MCF 10A (cell line): ENCODE measurements around the gene XYLT1. TPM values are rescaled to one million over a fixed set of nuclear protein-coding genes. Genes with fewer than 3 reads are reported as not detected.

Source experiments
- BruUV-seq: library from RNA; stranded (reverse); fragments of 400-500 nt; replicated peaks from 2 replicates; lab custom pipeline; 2021; lab: Mats Ljungman, UMichigan
- CTCF ChIA-PET: fragments of 300-600 bp; sonication (Branson Sonifier 250); formaldehyde crosslinking; extraction: SDS; loops from one replicate; lab custom pipeline; 2021; ENCODE audit warnings: antibody characterized with exemption, inconsistent platforms; lab: Yijun Ruan, JAX
- POLR2A ChIA-PET: fragments of 300-600, 350-650 bp; sonication (Branson Sonifier 250); formaldehyde crosslinking; extraction: SDS; loops from one replicate; lab custom pipeline; 2020; ENCODE audit warnings: antibody characterized with exemption, inconsistent platforms; lab: Yijun Ruan, JAX
- DNase-seq: peaks from one replicate; pipeline ENCODE4 v3.0.0-alpha.2; 2018; ENCODE audit not compliant: unreplicated experiment
- H3K27ac Mint-ChIP-seq: one replicate; pipeline ENCODE4 v1.8.0; 2022; ENCODE audit warnings: mild to moderate bottlenecking, low read depth, mixed read lengths; ENCODE audit not compliant: unreplicated experiment
- H3K27me3 Mint-ChIP-seq: one replicate; pipeline ENCODE4 v1.8.0; 2022; ENCODE audit warnings: mixed read lengths; ENCODE audit not compliant: insufficient read depth, unreplicated experiment
- H3K36me3 Mint-ChIP-seq: one replicate; pipeline ENCODE4 v1.8.0; 2022; ENCODE audit warnings: mild to moderate bottlenecking, moderate library complexity, mixed read lengths; ENCODE audit not compliant: insufficient read depth, unreplicated experiment
- H3K4me1 Mint-ChIP-seq: one replicate; pipeline ENCODE4 v1.8.0; 2022; ENCODE audit warnings: mixed read lengths; ENCODE audit not compliant: insufficient read depth, unreplicated experiment
- H3K4me3 Mint-ChIP-seq: one replicate; pipeline ENCODE4 v1.8.0; 2022; ENCODE audit warnings: mild to moderate bottlenecking, moderate library complexity, mixed read lengths; ENCODE audit not compliant: unreplicated experiment
- H3K9me3 Mint-ChIP-seq: one replicate; pipeline ENCODE4 v1.8.0; 2022; ENCODE audit warnings: mixed read lengths; ENCODE audit not compliant: unreplicated experiment
- intact Hi-C: fragments of 100-400 bp; cut with micrococcal nuclease; formaldehyde crosslinking; loops from 2 replicates; pipeline ENCODE4 v1.14.1; 2022
- total RNA-seq: library from RNA; stranded (reverse); gene quantifications from 2 replicates; pipeline ENCODE4 v1.2.3, GENCODE V29; 2022
- TF ChIP-seq, protein P1 (sequence below): fragments of 200-600 bp; IDR thresholded peaks from one replicate; pipeline ENCODE4 v1.8.0; 2022; ENCODE audit warnings: antibody characterized with exemption, mild to moderate bottlenecking; ENCODE audit not compliant: unreplicated experiment

The XYLT1 gene
- total RNA-seq, 1 experiment from 2014 or later, result not detected

DNA sequence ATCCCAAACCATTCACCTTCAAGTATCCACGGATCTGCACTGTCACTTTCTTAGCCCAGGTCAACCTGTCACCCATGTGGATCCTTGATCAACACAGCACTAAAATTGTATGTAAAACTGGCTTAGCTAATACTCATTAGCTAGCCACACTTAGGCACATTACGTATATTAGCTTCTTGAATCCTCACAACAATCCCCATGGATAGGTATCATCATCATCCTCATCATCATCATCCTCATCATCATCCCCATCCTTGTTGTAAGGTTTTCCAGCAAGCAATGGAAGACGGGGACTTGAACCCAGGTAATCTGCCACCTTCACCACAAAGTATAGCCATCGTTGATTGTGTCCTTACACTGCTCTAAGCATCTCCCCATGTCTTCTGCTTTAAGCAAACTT, 184.3 kb downstream of the XYLT1 start:
- intact Hi-C loops, result no loop called here
- ChIA-PET CTCF (no interaction called here), POLR2A (no interaction called here)
- no peaks in the 10 kb centered on the region for H3K27me3 Mint-ChIP-seq
- no peak for DNase-seq
- H3K9me3 Mint-ChIP-seq, result peaks cover 57% of the 10 kb centered on the region
- peaks cover 5% of the 10 kb centered on the region for H3K36me3 Mint-ChIP-seq
- H3K4me1 Mint-ChIP-seq, result no peaks in the 10 kb centered on the region
- no TSS peak for BruUV-seq
- no peak overlapping the region for H3K27ac Mint-ChIP-seq
- no peak overlapping the region for H3K4me3 Mint-ChIP-seq
- TF ChIP-seq, protein P1, sequence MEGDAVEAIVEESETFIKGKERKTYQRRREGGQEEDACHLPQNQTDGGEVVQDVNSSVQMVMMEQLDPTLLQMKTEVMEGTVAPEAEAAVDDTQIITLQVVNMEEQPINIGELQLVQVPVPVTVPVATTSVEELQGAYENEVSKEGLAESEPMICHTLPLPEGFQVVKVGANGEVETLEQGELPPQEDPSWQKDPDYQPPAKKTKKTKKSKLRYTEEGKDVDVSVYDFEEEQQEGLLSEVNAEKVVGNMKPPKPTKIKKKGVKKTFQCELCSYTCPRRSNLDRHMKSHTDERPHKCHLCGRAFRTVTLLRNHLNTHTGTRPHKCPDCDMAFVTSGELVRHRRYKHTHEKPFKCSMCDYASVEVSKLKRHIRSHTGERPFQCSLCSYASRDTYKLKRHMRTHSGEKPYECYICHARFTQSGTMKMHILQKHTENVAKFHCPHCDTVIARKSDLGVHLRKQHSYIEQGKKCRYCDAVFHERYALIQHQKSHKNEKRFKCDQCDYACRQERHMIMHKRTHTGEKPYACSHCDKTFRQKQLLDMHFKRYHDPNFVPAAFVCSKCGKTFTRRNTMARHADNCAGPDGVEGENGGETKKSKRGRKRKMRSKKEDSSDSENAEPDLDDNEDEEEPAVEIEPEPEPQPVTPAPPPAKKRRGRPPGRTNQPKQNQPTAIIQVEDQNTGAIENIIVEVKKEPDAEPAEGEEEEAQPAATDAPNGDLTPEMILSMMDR, result no peak

DNA sequence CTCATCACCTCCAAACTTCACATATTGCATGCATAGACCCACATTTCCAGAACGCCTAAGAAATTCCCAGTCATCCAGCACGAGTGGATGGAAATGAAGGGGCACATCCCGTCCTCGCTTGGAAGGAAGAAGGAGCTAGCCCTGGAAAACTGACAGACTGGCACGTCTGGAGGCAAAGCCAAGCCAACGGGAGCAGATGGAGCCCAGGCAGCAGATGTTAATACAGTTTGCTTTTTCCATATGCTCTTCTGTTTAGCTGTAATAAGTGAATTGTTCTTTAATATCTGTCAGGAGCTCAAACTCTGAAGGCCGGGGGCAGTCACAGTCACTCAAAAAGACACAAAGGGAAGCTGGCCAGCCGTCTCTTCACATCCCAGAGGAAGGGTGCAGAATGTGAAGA, 187.7 kb downstream of the XYLT1 start:
- Mint-ChIP-seq H3K27ac (no peak overlapping the region), H3K36me3 (peaks cover 5% of the 10 kb centered on the region), H3K4me3 (no peak overlapping the region), H3K27me3 (no peaks in the 10 kb centered on the region), H3K4me1 (no peaks in the 10 kb centered on the region), H3K9me3 (peaks cover 57% of the 10 kb centered on the region)
- CTCF ChIA-PET, result interaction anchor here (0.5 kb wide), 1 partner anchor 13 kb away, joined by 3 read pairs; no protein-coding TSS in a partner anchor
- POLR2A ChIA-PET, result no interaction called here
- intact Hi-C loops, result no loop called here
- DNase-seq, result no peak
- BruUV-seq, result no TSS peak
- TF ChIP-seq, protein P1, result no peak

DNA sequence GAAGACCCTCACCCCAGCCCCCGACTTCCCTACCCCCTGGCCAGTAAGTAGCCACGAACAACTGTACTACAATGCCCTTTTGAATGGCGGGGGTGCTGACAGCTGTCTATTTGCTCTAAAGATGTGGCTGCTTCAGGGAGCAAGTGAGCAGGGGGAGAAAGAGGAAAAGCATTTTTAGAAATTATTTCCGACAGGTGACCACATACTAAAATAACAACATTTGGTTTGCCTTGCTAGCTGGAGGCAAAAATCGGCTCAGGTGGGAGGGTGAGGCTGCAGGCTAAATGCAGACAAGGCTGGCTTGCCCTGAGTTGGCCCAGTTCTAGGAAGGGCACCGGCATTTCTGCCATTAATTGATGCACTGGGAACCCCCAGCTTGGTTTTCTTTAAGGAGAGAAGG, 188.5 kb downstream of the XYLT1 start:
- Mint-ChIP-seq H3K4me1 (no peaks in the 10 kb centered on the region), H3K36me3 (peaks cover 5% of the 10 kb centered on the region), H3K27ac (no peak overlapping the region), H3K4me3 (no peak overlapping the region), H3K27me3 (no peaks in the 10 kb centered on the region), H3K9me3 (peaks cover 50% of the 10 kb centered on the region)
- no TSS peak for BruUV-seq
- TF ChIP-seq, protein P1, result no peak
- ChIA-PET CTCF (no interaction called here), POLR2A (no interaction called here)
- DNase-seq, result no peak
- intact Hi-C loops, result no loop called here

DNA sequence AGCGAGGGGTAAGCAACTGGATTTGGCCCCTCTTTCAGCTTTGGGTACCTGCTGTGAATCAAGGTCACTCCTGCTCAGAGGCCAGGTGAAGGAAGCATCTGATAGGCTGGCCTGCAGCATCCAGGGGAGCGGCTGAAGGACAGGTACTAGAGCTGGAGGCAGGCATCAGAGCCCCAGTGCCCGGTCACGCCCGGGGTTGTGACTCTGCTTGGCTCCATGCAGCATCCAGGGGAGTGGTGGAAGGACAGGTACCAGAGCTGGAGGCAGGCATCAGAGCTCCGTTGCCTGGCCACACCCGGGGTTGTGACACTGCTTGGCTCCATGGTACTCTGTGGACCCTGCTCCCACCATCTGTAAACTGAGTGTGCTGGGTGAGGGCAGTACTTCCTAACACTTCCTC, 189.7 kb downstream of the XYLT1 start:
- H3K9me3 Mint-ChIP-seq, result peaks cover 38% of the 10 kb centered on the region
- H3K27me3 Mint-ChIP-seq, result no peaks in the 10 kb centered on the region
- intact Hi-C loops, result no loop called here
- H3K27ac Mint-ChIP-seq, result no peak overlapping the region
- TF ChIP-seq, protein P1, result no peak
- H3K4me1 Mint-ChIP-seq, result no peaks in the 10 kb centered on the region
- ChIA-PET POLR2A (no interaction called here), CTCF (no interaction called here)
- H3K4me3 Mint-ChIP-seq, result no peak overlapping the region
- DNase-seq, result no peak
- H3K36me3 Mint-ChIP-seq, result peaks cover 5% of the 10 kb centered on the region
- BruUV-seq, result no TSS peak
